ENCODE results near the gene SEPTIN8. TPM values are rescaled to one million over a fixed set of nuclear protein-coding genes. Genes with fewer than 3 reads are reported as not detected.

The SEPTIN8 gene
- total and polyA plus RNA-seq, 10 of the 15 experiments (the other 5 are each of a cell fraction or from before 2014, with no cell fraction given), result 6.1 to 96.1 (median 29.4) TPM

GRCh38 chr5:132824426-132824825, 47.4 kb upstream of the SEPTIN8 start:
- FAIRE-seq, result no peak
- Histone ChIP-seq H3K27ac (ENCODE audit: control insufficient read depth, insufficient read depth) (no peak overlapping the region), H3K36me3 (ENCODE audit: control insufficient read depth in 2 of 2, insufficient read depth in 2 of 2, low read length in 1 of 2) (no peaks in the 10 kb centered on the region), H3K4me1 (ENCODE audit: control insufficient read depth, insufficient read depth, low read length) (no peaks in the 10 kb centered on the region; the same call in 1 of the 2 replicates), H3K9ac (ENCODE audit: control insufficient read depth, insufficient read depth, low read length) (no peak overlapping the region), H3K79me2 (ENCODE audit: control insufficient read depth, insufficient read depth, low read length) (no peaks in the 10 kb centered on the region), H3K4me2 (ENCODE audit: control insufficient read depth, insufficient read depth) (no peak overlapping the region), H3K27me3 (replicated peaks in 1 of 2; ENCODE audit: control insufficient read depth in 2 of 2, insufficient read depth in 2 of 2, low read length in 1 of 2) (peaks cover 0 to 2% of the 10 kb centered on the region in 2 experiments; a peak in 3 of 4 replicates), H2AFZ (ENCODE audit: control insufficient read depth, low read depth, low read length) (no peak overlapping the region), H4K20me1 (ENCODE audit: control insufficient read depth, insufficient read depth) (no peaks in the 10 kb centered on the region), H3K4me3 (no peak overlapping the region), H3K9me3 (replicated peaks; ENCODE audit: control insufficient read depth, insufficient read depth, low read length) (no peaks in the 10 kb centered on the region)
- CTCF ChIA-PET, result interaction anchor here (1.1 to 1.6 kb wide), 3 partner anchors 29 to 319 kb away, joined by 3 to 5 read pairs (median 4); no protein-coding TSS in a partner anchor
- RAD21 ChIA-PET (ENCODE audit: unreplicated experiment), result interaction anchor here (1.1 kb wide), 1 partner anchor 71 kb away, joined by 3 read pairs; no protein-coding TSS in a partner anchor
- ATAC-seq, result no peak
- 100% methylated on average over 3 of the region's 3 CpGs for WGBS (ENCODE audit: insufficient coverage, insufficient replicate concordance, low lambda C conversion rate, missing lambda C conversion rate)
- in situ Hi-C loops (cut with MboI), result loop anchor here (10.0 kb wide), 1 partner anchor 300 kb away; no protein-coding TSS in a partner anchor
- SMC1A ChIA-PET (ENCODE audit: uncharacterized antibody, unreplicated experiment), result interaction anchor here (1.1 to 10.9 kb wide), 4 partner anchors 70 to 326 kb away, joined by 3 to 129 read pairs (median 6); no protein-coding TSS in a partner anchor
- POLR2A ChIA-PET, result interaction anchor here (1.1 kb wide), 1 partner anchor 15 kb away, joined by 3 read pairs; no protein-coding TSS in a partner anchor
- BruUV-seq (replicated peaks), result no TSS peak
- intact Hi-C loops (cut with micrococcal nuclease; ENCODE audit: unreplicated experiment), result loop anchor here (5.0 kb wide), 2 partner anchors 87 to 232 kb away; partner anchors contain the start of gene KIF3A
- no peak for DNase-seq (ENCODE audit: low read depth, low spot score)
- TF ChIP-seq ESRRA (IDR thresholded peaks at IDR 0.05; ENCODE audit: low read length), result no peak
- no peak for TF ChIP-seq FOXK2 (IDR thresholded peaks at IDR 0.05)
- TF ChIP-seq HCFC1 (IDR thresholded peaks at IDR 0.05; ENCODE audit: low read length), result no peak
- TF ChIP-seq CREM (IDR thresholded peaks at IDR 0.05; ENCODE audit: low read depth), result no peak
- TF ChIP-seq SIX5 (IDR thresholded peaks at IDR 0.05; ENCODE audit: low read depth, low read length, severe bottlenecking), result no peak
- no peak for TF ChIP-seq SMAD1 (IDR thresholded peaks at IDR 0.05; ENCODE audit: low read depth, partially characterized antibody)
- no peak for TF ChIP-seq RFX5 (IDR thresholded peaks at IDR 0.05; ENCODE audit: low read depth, low read length)
- no peak for TF ChIP-seq E4F1 (IDR thresholded peaks at IDR 0.05; ENCODE audit: borderline replicate concordance, partially characterized antibody)
- TF ChIP-seq EGR1 (IDR thresholded peaks at IDR 0.05; ENCODE audit: borderline replicate concordance in 1 of 2, low read depth in 2 of 2, low read length in 2 of 2), result no peak
- TF ChIP-seq MTA2 (IDR thresholded peaks at IDR 0.05; ENCODE audit: low read depth), result no peak
- TF ChIP-seq JUND (IDR thresholded peaks at IDR 0.05; ENCODE audit: low read depth, low read length), result no peak
- TF ChIP-seq SREBF1 (IDR thresholded peaks at IDR 0.05; ENCODE audit: low read length), result no peak
- TF ChIP-seq USF1 (IDR thresholded peaks at IDR 0.05; ENCODE audit: borderline replicate concordance, extremely low read length, insufficient read depth, low read depth, low read length), result no peak

Measured in GM12878 (cell line).